GM21423 (cell line): ENCODE results near the gene HMGXB3.
"Not testable (repeated sequence)": the region's sequence is repeated elsewhere in the genome, so short reads cannot be mapped to it uniquely, and the experiment has no call there.

Experiments
- ATAC-seq: cut with Tn5 transposase; IDR thresholded peaks from one replicate; pipeline ENCODE4 v1.9.1; 2021; ENCODE audit warnings: mild to moderate bottlenecking, moderate library complexity; ENCODE audit not compliant: unreplicated experiment

Gene HMGXB3

GRCh38 chr5:150081541-150082283 lies 81.2 kb downstream of the HMGXB3 start:
- peak; percentile 84 for ATAC-seq

GRCh38 chr5:150082374-150082773 lies 81.8 kb downstream of the HMGXB3 start:
- peak; percentile 11 for ATAC-seq

DNA sequence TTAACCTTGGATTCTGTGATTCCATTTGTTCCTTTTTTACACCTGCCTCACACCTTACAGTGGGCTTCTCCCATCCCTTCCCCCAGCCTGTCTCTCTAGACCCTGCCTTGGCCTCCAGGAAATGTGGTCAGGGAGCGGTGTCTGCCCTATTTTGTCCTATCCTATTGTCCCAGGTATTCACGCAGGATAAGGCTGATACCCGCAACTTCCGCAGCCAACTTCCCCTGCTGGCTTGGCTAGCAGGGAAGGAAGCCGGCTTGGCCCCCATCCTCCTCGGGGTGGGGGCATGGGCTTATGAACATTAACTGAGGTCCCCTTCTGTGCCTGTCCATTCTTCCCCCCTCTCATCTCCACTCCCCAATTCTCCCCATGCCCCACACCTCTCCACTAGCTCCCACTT lies 82.3 kb downstream of the HMGXB3 start:
- no peak for ATAC-seq

DNA sequence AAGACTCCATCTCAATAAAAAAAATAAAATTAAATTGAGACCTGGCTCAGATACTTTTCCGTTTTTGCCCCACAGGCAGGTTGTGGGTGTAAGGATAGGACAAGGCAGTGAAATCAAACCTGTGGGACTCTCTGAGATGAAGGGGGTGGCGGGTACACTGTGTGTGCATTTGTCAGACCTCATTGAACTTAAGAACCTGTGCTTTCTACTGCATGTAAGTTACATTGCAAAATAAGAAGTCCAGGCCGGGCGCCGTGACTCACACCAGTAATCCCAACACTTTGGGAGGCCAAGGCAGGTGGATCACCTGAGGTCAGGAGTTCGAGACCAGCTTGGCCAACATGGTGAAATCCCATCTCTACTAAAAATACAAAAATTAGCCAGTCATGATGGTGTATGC lies 84.2 kb downstream of the HMGXB3 start:
- not testable (repeated sequence) for ATAC-seq

DNA sequence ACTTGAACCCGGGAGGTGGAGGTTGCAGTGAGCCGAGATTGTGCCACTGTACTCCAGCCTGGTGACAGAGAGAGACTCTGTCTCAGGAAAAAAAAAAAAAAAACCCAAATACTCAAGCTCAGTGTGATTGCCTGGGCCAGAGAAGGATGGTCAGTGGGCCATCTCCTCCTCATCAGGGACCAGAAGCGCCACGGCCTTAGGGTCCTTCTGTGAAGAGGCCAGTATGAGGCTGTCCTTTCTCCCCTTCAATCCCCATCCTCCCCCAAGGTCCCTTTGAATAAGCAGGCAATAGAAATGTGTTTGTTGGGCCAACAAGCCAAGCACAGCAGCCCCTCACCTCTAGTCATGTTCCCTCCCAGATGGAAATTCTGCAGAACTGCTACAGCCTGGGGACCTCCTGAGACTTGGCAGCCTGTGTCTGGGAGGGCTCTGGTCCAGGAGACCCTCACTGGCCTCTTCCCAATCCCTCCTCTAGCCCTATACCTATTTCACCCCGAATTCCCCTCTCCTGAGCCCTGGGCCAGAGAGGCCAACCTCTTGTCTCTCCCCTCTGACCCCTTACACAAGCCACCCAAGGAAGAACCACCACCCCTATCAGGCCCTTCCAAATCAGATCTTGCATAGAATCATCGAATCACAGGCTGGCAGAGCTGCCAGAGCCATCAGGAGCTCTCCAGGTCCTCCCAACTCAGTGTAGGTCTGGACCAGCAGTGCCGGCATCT lies 84.8 kb downstream of the HMGXB3 start:
- ATAC-seq, result no peak

DNA sequence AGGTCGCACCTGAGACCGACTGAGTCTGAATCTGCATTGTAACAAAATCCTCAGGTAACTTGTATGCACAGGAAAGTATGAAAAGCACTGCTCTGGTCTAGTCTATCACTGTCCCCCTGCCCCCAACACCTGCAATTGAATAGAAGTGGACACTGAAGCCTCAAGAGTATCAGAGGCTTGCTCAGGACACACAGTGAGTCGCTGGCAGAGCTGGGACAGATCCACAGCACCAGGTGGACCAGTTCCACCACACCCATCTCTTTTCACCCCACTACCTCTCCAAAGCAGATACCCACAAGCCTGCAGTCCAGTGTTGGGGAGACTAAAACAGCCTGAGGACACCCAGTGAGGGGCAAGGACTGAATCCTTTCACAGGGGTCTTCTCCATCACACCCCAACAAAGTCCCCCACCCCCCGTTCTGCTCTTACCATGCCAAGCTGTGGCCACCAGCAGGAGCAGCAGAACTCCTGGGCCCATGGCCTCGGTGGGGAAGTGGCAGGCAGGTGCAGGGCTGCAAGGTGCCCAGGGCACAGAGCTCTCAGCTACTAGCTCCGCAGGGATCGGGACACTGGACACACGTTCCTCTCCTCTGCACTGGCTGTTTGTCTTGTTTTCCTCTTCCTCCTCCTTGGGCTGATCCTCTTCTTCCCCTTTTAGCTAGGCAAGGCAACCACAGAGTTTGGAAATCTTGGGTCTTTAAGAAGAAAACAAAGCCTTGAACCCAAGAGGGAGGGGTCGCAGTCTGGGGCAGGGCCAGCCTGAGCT lies 85.6 kb downstream of the HMGXB3 start, which contains the start of gene CSF1R:
Gene CSF1R, minus strand, starts transcription at position 605 of the 766 bp plus-strand sequence. Its CDS starts 127 bp downstream, at position 478.
- no peak for ATAC-seq

GRCh38 chr5:150092159-150092787 lies 91.7 kb downstream of the HMGXB3 start:
- no peak for ATAC-seq

DNA sequence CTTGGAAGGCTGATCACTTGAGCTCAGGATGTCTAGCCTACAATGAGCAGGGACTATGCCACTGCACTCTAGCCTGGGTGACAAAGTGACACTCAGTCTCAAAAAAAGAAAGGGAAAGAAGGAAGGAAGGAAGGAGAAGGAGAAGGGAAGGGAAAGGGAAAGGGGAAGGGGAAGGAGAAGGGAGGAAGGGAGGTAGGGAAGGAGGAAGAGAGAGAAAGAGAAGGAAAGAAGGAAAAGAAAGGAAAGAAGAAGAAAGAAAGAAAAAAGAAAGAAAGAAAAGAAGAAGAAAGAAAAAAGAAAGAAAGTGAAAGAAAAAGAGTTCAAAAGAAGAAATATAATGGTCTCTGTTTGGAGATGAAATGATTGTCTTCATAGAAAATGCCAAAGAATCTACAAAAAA lies 96.6 kb downstream of the HMGXB3 start:
- no peak for ATAC-seq

GRCh38 chr5:150101023-150101422 lies 100.5 kb downstream of the HMGXB3 start:
- no peak for ATAC-seq
